Activated CD4-positive, alpha-beta T cell treated with anti-CD3 and anti-CD28 coated beads for 48 hours (primary cell): ENCODE results near the gene ZBTB22.
"Not testable (repeated sequence)": the region's sequence is repeated elsewhere in the genome, so short reads cannot be mapped to it uniquely, and the experiment has no call there.

Experiments
- DNase-seq: peaks from one replicate; pipeline ENCODE4 v3.0.0-alpha.2; 2020

Gene ZBTB22

GRCh38 chr6:33298773-33299236, 18.7 kb downstream of the ZBTB22 start, which contains the start of gene RGL2:
TSS of gene RGL2 (minus strand) at chr6:33298942. CDS start at chr6:33298610, 332 bp downstream.
- DNase-seq: peak; percentile 58

DNA sequence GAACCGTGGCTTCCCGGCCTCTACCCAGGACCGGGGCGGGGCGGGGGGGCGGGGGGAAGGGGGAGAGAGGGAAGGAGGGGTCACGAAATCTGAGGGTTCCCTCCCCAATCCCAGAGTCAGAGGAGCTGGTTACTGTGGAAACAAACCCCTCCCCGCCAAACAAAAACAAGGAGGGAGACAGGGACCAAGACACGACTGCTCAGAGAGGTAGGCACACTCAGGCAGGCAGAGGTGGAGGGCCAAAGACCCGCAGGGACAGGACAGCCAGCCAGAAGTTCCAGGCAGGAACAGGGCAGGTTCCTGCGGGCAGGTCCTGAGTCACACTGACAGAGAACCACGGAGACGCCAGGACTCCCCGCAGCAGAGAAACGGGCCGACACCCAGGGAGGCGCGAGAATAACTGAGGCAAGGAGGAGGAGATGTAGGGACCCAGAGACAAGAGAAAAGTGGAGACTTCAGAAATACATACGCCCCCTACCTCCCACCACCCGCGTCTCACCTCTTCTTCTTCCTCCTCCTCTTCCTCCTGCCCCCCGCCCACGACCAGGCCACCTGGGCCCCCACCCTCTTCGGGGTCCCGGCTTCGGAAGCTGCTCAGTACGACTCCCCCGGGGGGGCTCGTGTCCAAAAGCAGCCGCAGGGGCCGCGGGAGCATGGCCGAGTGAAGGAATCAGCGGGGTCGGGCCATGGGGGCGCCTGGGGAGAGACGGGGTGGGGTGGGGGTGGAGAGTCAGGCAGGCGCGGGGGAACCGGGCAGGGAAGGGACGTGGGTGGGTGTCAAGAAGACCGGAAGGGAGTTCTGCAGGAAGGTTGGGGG, 19.4 kb downstream of the ZBTB22 start:
- DNase-seq: peak; percentile 78

DNA sequence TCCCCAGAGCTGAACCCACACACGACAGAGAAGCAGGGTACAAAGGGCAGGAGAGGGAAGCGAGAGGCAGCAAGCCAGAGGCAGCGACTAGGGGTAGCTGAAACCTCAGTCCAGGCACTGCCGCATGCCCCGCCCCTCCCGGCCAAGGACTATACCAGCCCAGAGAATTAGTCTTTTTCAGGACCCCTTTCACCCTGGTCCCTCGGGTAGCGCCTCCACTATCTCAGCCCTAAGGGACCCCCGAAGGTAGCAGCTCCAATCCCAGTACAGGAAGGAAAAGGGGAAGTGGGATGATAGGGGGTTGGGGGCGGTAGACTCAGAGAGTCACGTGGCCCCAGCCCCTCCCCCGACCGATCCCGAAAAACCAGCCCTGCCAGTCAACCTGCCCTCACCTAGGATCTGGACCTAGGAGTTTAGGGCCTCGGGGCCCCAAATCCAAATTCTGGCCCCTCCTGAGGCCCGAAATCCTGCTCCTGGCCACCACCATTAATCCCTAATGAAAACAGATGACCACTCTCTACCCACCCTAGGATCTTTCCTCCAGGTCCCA, 20.1 kb downstream of the ZBTB22 start:
- no peak for DNase-seq

GRCh38 chr6:33296797-33297405, 20.6 kb downstream of the ZBTB22 start:
- no peak for DNase-seq

GRCh38 chr6:33295621-33296369, 21.7 kb downstream of the ZBTB22 start:
- DNase-seq: no peak

- DNase-seq: no peak
Observed at GRCh38 chr6:33294086-33294823, 23.3 kb downstream of the ZBTB22 start.

GRCh38 chr6:33292996-33293682, 24.4 kb downstream of the ZBTB22 start:
- DNase-seq: no peak

- DNase-seq: no peak
Observed at GRCh38 chr6:33290459-33290858, 27.1 kb downstream of the ZBTB22 start.

GRCh38 chr6:33289784-33290315, 27.7 kb downstream of the ZBTB22 start:
- no peak for DNase-seq

DNA sequence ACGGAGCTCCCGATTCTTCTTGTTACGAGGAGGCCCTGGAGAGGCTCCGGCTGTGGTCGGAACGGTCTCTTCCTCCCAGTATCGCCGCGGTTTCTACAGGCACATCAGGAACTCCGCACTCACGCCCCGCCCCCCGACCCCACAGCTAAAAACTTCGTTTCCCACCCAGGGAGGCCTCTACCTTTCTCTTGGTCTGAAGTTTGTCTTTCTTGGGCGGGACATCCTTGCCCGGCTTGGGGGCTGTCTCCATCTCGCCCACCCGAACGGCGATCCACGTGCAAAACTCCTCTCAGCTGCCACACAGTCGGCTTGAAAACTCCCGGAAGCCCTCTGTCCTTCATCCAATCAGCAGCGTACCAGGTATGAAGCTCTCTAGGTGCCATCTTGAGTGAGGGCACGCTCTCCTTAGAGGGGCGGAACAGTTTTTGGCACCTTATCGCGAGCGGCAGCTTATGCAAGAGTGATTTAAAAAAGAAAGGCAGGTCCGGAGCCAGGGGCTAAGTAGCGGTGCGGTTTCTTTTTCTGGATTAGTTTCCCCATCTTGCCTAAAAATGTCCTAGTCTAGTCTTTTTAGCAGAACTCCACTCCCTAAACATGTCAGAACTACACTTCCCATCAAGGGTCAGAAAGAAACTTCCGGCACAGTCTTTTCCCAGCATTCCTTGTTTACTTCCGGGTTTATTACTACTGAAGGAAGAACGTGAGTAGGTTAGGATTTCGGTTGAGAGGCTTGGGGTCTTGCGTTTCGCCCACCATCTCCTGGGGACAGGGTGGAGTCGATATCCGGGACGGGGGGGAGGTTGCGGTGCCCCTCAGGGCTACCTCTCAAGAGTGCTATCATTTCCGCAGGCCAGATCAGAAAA, 28.4 kb downstream of the ZBTB22 start, which contains the start of the genes PFDN6 and WDR46:
PFDN6 (plus strand) TSS at position 681 of the 863 bp plus-strand sequence. CDS start 256 bp downstream, outside the sequence.
WDR46 (minus strand) TSS at position 319 of the 863 bp plus-strand sequence; CDS start at position 250, 69 bp downstream.
- DNase-seq: peak; percentile 84

DNA sequence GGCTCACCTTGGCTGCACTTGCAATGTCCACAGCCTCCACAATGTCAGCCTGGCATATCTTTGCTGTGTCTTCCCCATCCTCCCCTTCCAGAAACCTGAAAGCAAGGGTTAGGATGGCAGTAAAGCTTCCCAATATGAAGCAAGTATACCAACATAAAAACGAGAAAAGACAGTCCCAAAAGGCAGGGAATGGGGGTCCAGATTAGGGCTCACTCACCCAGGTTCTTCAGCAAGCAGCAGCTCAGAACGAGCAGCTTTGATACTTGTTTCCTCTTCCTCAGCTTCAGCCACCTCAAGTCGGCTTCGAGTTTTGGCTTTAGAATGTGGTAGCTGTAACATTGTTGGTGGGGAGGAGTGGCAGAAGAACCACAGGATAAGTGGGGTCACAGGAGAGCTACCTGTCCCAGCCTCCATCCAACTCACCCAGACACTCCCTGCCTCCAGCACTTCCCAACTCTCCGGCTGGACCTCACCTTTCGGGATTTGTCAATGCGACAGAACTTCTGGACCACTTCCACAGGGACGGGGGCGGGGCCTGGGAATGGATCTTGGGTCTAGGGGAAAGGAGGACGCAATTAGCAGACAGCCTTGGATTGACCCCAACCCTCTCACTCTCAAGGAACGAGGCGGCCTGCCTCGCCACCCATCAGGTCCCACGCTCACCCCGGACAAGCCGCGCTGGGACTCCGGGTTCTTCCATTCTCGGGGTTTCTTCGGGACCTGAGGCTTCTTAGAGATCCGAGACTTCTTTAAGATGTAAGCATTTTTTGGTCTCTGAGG, 29.2 kb downstream of the ZBTB22 start:
- DNase-seq: no peak

DNA sequence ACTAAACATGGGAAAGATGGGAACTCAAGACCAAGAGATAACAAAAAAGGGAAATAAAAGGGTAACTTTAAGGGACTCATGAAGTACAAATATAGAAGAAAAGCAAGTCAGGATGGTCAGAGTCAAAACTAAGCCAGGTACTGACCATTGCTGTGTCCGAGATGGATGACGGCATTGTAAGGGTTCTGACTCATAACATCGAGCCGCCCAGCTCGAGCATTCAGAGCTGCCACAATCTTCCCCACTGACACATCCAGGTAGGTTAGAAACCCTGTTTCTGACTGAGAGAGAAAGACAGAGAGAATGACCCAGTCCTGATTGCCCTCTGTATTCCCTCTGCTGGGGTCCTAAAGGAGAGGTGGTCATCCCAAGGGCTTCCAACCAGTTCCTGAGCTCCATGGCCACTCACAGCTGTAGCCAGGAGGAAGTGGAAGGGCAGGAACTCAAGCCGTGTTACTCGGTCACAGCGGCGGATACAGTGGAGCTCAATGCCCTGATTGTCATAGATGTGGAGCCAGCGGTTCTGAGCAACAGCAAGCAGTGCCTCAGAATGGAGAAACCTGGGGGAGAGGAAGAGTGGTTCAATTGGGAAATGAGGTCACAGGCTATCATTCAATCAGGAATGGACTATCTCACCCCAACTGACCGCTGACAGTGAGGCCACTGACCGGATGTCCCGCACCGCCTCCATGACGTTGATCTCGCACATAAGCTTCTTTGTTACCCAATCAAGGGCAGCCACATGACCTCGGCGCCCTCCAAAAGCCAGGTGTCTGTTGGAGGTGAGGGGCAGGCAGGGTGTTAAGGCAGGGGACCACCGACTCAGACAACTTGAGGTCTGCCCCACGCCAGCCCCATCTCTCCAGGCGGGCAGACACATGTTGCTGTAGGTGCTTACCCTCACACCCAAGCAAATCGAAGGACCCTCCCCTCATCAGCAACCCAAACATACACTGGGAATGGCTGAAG, 30.3 kb downstream of the ZBTB22 start:
- DNase-seq: no peak

GRCh38 chr6:33285214-33285613, 32.3 kb downstream of the ZBTB22 start:
- DNase-seq: not testable (repeated sequence)

DNA sequence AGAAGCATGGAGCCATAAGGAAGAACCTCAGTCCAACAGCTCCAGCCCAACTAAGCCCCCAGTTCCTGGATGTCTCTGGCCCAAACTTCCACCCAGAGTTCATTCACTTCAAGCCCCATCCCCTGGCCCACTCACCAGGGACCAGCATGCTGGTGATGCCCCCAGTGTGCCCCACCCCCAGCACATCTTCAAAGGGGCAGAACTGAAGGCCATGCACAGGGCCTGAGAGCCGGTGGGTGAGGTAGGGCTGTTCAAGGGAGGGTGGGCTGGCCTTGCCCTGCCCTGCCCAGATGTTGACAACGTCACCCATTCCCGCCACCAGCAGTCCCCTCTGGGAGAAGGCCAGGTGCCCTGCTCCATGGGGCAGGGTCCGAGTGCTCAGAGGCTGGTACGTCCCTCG, 37.0 kb downstream of the ZBTB22 start:
- DNase-seq: no peak

- no peak for DNase-seq
Observed at GRCh38 chr6:33279971-33280511, 37.5 kb downstream of the ZBTB22 start.

GRCh38 chr6:33279257-33279695, 38.3 kb downstream of the ZBTB22 start:
- no peak for DNase-seq

GRCh38 chr6:33278810-33279209, 38.7 kb downstream of the ZBTB22 start:
- no peak for DNase-seq

DNA sequence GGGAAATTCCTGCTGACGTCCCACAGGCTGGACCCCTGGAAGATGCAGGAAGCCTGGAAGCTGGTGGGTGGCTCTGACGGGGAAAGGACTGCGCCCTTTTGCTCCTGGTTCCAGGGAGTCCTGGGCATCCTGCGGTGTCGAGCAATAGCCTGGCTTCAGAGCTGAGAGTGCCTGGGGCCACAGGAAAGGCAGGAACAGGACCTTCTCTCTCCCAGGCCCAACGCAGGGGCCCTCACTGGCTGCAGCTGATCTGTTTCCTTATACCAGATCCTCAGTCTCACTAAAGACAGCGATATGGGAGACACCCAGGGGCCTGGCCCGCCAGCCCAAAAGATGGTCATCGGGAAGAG, 39.2 kb downstream of the ZBTB22 start:
- DNase-seq: no peak
